Activated CD8-positive, alpha-beta memory T cell treated with anti-CD3 and anti-CD28 coated beads for 36 hours (primary cell): ENCODE results near the gene RCSD1. TPM values are rescaled to one million over a fixed set of nuclear protein-coding genes. Genes with fewer than 3 reads are reported as not detected.

Experiments
- CTCF ChIA-PET: fragments of 350-600 bp; sonication (Branson Sonifier 250); formaldehyde crosslinking; loops from one replicate; lab custom pipeline; 2021; ENCODE audit warnings: antibody characterized with exemption; lab: Charles Lee
- POLR2A ChIA-PET: fragments of 350-600 bp; sonication (Branson Sonifier 250); formaldehyde crosslinking; loops from one replicate; lab custom pipeline; 2021; ENCODE audit warnings: antibody characterized with exemption; lab: Charles Lee
- total RNA-seq, 2 experiments: library from RNA; stranded (reverse); gene quantifications; one replicate each; pipeline ENCODE4 v1.2.3, GENCODE V29; 2021

Gene RCSD1
- total RNA-seq, 2 experiments from 2014 or later: 44.1 to 46.7 TPM

DNA sequence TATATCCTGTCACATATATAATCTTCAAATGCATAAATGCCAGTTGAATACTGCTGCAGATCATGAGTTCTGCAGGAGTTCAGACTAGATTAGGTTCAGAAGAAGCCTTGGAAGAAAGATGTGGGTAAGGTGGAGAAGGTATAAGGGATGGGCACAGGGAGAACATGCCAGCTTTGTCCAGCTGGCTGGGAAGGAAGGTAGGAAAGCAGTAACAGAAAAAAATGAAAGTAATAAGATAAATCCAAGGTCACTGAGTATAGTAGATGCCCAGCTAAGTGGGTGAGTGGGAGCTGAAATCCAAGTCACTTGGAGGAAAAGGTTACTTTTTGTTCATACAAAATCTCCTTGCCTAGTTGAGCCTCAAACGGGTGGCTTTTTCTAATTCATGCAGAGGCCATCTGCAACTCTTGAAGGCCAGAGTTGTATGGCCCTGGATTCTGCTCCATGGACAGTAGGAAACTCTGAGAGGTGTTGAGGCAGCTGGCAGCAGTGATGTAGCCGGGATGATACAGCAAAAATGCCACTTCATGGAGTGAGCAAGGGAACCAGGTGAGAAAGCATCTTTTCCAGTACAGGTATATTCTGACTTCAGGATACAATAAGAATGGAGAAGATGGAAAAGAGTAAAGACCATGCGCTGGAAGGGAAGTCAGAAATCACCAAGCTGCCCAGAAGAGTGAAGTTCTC lies 3.4 kb downstream of the RCSD1 start:
- ChIA-PET POLR2A (no interaction called here), CTCF (interaction anchor here (1.3 kb wide), 1 partner anchor 54 kb away, joined by 4 read pairs; no protein-coding TSS in a partner anchor)

DNA sequence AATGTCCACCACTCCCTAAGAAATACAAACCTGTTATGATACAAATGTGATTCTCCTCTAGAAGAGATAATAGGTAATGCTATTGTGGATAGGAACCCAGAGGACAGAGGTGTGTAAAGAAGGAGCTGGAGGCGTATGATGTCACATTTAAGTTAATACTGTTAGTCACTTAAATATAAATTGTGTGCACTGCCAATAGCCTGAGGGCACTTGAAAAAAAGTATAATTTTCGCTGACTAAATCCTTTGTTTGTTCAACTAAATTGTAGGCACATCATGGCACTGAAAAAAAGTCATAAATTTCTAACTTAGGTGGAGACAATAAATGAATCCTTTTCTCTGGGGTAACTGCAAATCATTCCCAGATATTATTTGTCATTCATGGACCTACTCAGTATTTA lies 4.4 kb downstream of the RCSD1 start:
- POLR2A ChIA-PET: no interaction called here

DNA sequence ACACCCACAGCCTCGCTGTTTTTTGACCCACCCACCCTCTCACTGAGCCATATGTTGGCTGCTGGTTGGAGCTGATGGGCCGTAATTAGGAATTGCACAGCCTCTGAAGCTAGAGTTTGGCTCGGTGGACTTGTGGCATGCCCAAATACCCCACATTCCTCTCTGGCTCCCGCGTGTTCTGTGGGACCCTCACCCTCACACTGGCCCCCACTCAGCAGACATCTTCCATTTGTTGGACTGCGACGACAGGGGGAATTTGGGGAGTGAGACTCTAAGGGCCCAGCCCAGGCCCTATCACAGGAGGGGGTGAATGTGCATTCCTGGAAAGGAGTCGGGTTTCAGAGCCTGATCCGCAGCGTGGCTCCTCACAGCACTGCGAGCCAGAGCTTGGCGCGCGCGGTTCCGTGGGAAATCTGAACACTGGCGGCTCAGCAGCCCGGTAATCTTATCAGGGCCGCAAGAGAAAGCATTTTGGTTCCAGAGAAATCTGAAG lies 5.2 kb downstream of the RCSD1 start:
- ChIA-PET POLR2A (no interaction called here), CTCF (interaction anchor here (1.0 to 1.1 kb wide), 2 partner anchors 35 to 39 kb away, joined by 3 to 4 read pairs; no protein-coding TSS in a partner anchor)

More for the DNA sequence above, 4.4 kb downstream of the RCSD1 start:
- CTCF ChIA-PET: interaction anchor here (0.8 kb wide), 1 partner anchor 556 kb away, joined by 3 read pairs; no protein-coding TSS in a partner anchor

DNA sequence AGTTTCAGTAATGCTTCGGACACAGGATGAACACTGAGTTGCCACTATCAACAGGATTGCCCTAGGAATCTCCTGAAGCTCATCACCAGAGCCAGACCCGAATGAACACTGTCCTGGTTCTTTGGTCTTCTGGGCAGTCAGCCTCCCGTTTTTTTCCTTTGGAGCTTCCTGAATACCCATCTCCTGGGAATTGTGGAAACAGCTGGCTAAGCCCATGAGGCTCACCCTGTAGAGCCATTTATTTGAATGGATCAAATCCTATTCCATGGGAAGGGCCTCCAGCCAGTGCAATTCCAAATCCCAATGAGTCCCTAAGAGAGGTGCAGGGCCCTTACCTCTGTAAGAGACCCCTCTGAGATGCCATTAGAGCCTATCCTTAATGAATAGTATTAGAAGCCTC lies 5.9 kb downstream of the RCSD1 start:
- CTCF ChIA-PET: interaction anchor here (0.5 to 1.1 kb wide), 3 partner anchors 36 to 39 kb away, joined by 3 to 5 read pairs (median 4); no protein-coding TSS in a partner anchor
- POLR2A ChIA-PET: no interaction called here

DNA sequence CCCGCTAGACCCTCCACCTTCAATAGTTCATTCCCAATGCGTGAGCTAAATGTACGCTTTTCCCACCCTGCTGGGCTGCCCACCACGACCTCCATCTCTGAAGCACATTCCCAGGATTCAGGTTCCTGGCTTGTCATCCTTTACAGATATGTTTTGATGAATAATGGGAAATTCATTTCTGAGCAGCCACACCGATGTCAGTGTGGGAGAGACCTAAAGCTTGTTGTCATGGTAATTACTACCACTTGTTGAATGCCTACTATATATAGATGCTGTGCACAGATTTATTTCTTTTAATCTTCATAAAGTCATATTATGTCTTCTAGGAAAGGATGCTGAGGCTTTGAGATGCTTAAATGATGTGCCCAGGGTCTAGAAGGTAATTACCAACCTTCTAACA lies 8.0 kb downstream of the RCSD1 start:
- POLR2A ChIA-PET: interaction anchor here (0.6 kb wide), 1 partner anchor 710 kb away, joined by 6 read pairs; no protein-coding TSS in a partner anchor
- CTCF ChIA-PET: interaction anchor here (1.2 to 2.1 kb wide), 5 partner anchors 8 to 42 kb away, joined by 3 to 11 read pairs (median 4); no protein-coding TSS in a partner anchor

DNA sequence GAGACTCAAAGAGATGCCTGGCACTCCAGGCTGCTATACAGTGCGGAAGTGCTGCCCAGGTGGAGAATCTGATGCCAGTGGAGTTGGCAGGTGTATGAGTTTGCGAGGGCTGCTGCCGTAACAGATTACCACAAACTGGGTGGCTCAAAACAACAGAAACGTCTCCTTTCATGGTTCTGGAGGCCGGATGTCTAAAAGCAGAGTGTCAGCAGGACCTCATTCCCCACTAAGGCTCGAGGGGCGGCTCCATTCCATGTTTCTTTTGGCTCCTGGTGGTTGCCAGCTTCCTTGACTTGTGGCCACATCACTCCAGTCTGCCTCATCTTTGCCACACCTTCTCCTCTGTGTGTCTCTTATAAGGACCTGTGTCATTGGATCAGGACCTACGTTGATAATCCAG lies 10.0 kb downstream of the RCSD1 start:
- ChIA-PET CTCF (no interaction called here), POLR2A (no interaction called here)

DNA sequence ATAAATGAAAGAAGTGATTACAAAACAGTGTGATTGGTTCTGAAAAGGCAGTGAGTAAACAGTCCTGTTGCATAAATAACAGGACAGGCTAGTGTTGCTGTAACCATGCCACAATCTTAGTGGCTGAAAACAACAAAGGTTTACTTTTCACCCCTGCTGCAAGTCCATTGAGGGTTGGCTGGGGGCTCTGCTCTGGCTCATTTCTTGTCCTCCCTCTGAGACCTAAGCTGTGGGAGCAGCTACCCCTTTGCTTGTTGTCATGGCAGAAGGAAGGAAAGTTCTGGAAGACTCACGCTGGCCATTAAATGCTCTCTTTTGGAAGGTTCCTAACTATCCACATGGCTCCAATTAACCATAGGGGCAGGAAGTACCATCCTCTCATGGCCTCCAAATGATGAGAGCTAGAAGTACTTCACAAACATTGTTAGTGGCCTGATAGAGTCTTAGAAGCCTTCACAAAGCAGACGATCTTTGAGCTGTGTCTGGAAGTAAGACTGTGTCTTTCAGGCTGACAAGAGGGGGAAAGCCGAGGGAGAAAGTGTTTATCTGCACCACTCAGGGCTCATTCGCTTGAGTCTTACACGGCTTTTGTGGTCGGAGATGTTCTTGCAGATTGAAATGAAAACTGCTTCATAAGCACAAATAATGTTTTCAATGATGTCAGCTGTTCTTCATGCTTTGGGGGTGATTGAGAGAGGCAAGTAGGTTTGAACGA lies 11.9 kb downstream of the RCSD1 start:
- POLR2A ChIA-PET: interaction anchor here (0.9 to 1.3 kb wide), 3 partner anchors 10 to 42 kb away, joined by 3 read pairs; partner anchors contain the start of gene RCSD1
- CTCF ChIA-PET: interaction anchor here (0.7 to 1.0 kb wide), 2 partner anchors 10 to 42 kb away, joined by 4 read pairs; no protein-coding TSS in a partner anchor

DNA sequence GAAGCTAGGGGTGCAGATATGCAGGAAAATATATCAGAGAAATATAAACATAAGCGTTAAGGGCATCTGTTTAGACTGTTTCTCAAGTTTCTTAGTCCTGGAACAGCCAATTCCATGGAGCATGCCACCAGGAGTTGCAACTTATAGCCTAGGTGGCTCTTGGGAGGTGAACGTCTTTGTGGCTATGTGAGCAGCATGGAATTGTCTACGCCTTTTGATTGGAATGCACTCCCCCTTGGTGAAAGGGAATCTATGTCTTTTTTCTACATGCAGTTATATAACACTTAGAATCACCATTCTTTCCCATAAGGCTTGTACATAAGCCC lies 12.4 kb downstream of the RCSD1 start:
- ChIA-PET POLR2A (interaction anchor here (0.9 to 1.3 kb wide), 3 partner anchors 11 to 42 kb away, joined by 3 read pairs; partner anchors contain the start of gene RCSD1), CTCF (interaction anchor here (1.0 kb wide), 1 partner anchor 42 kb away, joined by 4 read pairs; no protein-coding TSS in a partner anchor)

DNA sequence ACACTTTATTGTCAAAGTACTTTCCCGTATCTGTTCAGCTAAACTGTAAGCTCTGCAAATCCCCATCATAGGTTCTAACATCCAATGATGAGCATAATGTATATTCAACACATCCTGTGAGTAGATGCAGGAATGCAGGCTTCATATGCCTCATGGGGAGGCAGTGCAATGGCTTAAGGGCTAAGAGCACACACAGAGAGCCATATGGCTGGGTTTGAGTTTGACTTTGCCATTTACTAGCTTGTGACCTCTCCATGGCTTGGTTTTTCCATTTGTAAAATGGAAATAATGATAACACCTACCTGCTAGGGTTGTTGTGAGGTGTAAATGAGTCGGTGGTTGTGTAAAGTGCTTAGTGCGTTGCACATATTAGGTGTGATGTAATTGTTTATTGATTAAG lies 13.4 kb downstream of the RCSD1 start:
- ChIA-PET POLR2A (no interaction called here), CTCF (no interaction called here)

DNA sequence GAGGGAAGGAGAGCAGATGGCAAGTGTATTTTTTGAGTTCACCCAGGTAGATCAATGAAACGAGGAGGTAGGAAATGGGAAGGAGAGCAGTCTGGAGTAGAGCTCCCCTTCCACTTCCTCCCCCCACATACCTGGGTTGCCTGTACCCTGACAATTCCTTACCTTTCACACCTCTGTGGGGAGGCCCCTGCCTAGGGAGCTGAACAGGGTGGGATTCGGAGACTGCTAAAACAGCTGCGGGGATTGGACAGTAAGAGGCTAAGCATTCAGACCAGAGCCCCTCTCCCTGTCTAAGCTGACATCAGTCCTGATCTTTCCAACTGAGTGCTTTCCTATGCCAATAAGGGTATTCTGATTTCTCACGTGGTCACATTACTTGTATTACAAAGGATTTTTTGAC lies 14.5 kb downstream of the RCSD1 start:
- POLR2A ChIA-PET: no interaction called here
- CTCF ChIA-PET: no interaction called here

DNA sequence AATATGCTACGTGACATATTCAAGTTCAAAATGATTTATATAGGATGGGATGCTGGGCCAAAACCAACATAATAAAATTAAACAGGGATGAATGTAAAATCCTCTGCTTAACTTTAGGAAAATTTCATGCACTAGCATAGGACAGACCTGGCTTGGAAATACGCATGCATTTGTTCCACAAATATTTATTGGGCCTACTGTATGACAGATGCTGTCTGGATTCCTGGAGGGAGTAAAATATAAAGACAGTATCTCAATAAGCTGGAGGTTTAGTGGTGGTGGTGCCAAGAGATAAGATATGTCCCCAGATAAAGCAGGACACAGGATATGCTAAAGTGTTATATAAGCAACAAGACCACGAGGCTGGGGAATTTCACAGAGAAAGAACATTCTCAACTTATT lies 15.1 kb downstream of the RCSD1 start:
- POLR2A ChIA-PET: no interaction called here
- CTCF ChIA-PET: interaction anchor here (0.9 kb wide), 1 partner anchor 45 kb away, joined by 3 read pairs; no protein-coding TSS in a partner anchor

DNA sequence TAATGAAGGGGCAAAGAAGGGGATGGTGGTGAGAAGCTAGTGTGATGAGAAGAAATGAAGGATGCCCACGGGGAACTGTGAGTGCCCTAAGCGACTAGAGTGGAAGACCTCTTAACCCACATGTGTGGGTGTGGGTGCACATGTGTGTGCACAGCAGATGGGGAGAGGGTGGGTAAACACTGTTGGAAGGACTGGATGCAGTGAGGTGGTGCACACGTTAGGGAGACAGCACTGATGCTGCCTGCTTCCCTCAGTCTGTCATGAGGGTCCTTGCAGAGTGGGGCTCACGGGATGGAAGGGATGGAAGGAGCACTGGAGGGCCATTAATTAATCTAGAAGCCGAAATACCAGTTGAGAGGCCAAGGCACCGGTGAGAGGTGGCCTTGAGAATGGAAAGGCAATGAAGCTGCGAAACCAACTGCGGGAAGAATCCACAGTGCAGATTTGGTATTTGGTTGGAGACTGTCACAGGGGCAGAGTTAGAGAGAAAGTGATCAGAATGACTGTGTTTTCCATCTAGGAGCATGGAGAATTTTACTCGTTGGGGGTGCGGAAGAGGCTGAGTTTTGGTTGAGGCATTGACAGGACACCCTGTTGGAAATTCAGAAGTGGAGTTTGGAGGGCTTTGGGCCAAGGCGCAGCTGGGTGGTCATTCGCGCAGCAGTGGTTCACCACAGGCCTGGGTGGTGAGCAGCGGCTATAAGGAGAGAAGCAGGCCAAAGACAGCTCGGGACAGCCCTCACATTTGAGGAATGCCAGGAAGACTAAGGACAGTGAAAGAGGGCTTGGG lies 15.8 kb downstream of the RCSD1 start:
- ChIA-PET POLR2A (interaction anchor here (0.7 to 0.8 kb wide), 2 partner anchors 13 to 62 kb away, joined by 3 to 5 read pairs; no protein-coding TSS in a partner anchor), CTCF (interaction anchor here (0.9 to 1.3 kb wide), 3 partner anchors 8 to 45 kb away, joined by 3 to 7 read pairs (median 3); no protein-coding TSS in a partner anchor)

DNA sequence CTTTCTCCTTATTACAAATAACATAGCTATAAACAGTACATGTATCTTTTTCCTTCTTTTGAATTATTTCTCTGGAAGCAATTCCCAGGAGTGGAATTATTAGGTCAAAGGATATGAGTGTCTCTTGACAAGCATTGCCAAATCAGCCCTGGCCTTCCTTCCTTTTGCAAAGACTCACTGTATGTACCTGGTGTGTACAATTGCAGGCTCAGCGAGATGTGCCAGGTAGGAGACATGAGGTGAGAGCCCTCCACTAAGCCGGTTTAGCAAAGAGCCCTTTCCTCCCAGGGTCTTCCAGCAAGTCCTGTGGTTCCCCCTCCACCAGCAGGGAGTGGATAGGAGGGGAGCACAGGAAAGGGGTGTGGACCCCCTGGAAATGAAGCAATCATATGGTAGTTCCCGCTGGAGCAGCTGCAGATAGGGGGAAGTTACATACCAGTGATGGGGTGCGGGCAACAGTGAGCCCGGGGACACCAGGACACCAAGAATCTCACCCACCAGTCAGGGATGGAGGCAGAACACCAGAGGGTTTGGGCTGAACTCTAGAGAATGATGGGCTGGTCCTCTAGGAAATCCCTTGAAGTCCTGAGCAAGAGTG lies 18.3 kb downstream of the RCSD1 start:
- ChIA-PET CTCF (interaction anchor here (1.3 kb wide), 1 partner anchor 19 kb away, joined by 3 read pairs; the partner anchor contains the start of gene RCSD1), POLR2A (interaction anchor here (0.6 to 2.4 kb wide), 2 partner anchors 12 to 17 kb away, joined by 3 to 15 read pairs; no protein-coding TSS in a partner anchor)

DNA sequence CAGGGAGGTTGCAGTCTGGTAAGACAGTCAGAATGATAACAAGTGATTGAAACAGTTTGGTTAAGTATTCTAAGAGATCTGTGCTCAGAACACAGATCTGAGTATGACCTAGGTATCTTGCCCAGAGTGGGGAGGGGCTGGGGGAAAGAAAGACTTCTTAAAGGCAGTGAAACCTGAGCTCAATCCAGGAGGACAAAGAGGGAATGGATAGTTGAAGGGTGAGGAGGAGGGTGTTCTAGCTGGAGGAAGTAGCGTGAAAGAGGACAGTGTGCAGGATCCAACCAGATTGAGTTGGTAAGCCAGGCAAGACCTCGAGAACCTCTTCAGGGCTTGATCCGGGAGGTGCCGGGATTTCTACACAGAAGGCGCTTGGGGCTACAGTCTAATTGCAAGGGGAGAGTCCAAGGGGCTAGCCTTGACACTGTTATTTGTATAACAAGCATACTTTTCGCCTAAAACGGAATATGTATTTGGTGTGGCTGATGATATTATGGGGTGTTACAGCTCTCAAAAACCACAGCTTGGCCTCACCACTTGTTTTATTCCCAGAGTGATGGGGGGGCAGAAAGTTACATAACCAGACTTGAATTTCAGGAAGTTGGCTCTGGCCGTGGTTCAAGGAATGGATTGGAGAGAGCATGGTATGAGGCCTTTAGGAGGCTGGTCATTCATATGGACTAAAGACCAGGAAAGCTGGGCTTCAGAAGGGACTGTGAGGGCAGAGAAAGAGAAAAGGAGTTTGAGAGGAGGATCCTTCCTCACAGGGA lies 19.1 kb downstream of the RCSD1 start:
- CTCF ChIA-PET: interaction anchor here (1.2 to 1.7 kb wide), 4 partner anchors 11 to 39 kb away, joined by 3 to 5 read pairs (median 4); partner anchors contain the start of gene RCSD1

DNA sequence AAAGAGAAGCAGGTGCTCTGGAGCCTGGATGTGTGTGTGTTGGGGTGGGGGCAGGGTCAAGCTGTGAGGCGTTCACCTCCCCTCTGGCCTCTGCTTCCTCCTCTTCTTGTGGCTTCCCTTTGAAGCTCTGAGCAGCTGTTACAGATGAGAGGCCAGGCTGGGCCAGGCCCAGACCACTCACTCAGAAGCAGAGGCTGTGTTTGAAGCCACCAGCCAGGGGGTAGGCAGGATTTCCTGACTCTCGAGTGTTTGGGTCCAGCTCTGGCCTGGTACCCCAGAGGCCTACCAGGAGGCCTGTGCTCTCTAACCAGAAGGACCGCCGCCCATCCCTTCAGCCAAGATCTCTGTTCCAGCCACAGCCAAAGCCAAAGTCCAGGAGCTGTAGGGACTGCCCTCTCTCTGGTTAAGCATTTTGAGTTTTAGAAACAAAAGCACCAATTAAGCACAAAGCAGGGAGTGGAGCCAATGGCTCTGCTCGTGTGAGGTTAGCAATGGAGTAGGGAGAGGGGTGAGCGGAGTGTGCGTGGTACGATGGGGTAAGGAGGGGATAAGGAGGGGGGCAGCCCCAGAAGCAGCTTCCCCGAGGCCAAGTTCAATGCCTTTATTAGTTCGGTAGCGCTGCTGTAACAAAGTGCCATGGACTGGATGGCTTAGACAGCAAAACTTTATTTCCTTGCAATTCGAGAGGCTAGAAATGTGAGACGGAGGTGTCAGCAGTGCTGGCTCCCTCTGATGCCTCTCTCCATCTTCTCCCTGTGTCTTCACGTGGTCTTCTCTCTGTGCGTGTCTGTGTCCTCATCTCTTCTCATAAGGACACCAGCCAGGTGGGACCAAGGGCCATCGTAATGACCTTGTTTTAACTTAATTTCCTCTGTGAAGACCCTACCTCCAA lies 20.5 kb downstream of the RCSD1 start:
- POLR2A ChIA-PET: interaction anchor here (2.4 kb wide), 1 partner anchor 19 kb away, joined by 15 read pairs; no protein-coding TSS in a partner anchor
- CTCF ChIA-PET: interaction anchor here (0.6 to 1.7 kb wide), 6 partner anchors 10 to 159 kb away, joined by 3 to 5 read pairs (median 4); no protein-coding TSS in a partner anchor

More for the DNA sequence above, 19.1 kb downstream of the RCSD1 start:
- POLR2A ChIA-PET: interaction anchor here (2.4 kb wide), 1 partner anchor 17 kb away, joined by 15 read pairs; no protein-coding TSS in a partner anchor

DNA sequence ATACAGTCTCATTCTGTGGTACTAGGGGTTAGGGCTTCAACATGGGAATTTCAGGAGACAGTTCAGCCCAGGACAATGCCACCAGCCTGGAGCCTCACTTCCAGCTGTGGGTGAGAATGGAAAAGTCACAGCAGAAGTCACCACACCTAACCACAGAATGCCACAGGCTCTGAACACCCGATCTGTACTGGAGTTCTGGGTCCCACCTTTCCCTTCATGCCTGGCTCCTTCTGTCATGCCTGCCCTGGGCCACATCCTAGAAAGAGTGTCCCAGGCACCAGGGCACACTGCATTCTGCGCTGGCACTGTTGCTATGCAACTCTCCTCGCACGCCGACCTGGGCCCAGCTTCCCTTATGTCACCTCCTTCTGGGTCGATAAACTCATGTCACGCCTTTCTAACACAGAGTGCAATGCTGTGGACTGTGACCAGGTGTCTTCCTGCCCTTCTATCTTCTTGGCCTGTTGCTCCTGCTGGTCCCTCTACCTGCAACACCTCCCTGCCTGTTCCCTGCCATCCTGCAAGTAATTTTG lies 21.2 kb downstream of the RCSD1 start:
- ChIA-PET POLR2A (no interaction called here), CTCF (interaction anchor here (1.0 kb wide), 1 partner anchor 9 kb away, joined by 3 read pairs; no protein-coding TSS in a partner anchor)
